GM12872 (cell line): ENCODE results near the gene RSAD2.

Experiments used
- CTCF ChIP-seq: IDR thresholded peaks from 3 replicates; pipeline ENCODE4 v1.5.1; 2011; ENCODE audit warnings: low read depth, mild to moderate bottlenecking, low read length, moderate library complexity; ENCODE audit not compliant: insufficient read depth

The RSAD2 gene

GRCh38 chr2:6924101-6924923 lies 46.7 kb downstream of the RSAD2 start:
- no peak for TF ChIP-seq CTCF

- TF ChIP-seq CTCF: no peak
Measured at GRCh38 chr2:6924924-6925409, 47.4 kb downstream of the RSAD2 start.

GRCh38 chr2:6926071-6926732 lies 48.6 kb downstream of the RSAD2 start:
- no peak for TF ChIP-seq CTCF

- no peak for TF ChIP-seq CTCF
Measured at GRCh38 chr2:6927186-6927585, 49.6 kb downstream of the RSAD2 start.

- no peak for TF ChIP-seq CTCF
Measured at GRCh38 chr2:6927753-6928152, 50.2 kb downstream of the RSAD2 start.

- TF ChIP-seq CTCF: no peak
Measured at GRCh38 chr2:6928452-6928851, 50.9 kb downstream of the RSAD2 start.

GRCh38 chr2:6929196-6929819 lies 51.7 kb downstream of the RSAD2 start:
- TF ChIP-seq CTCF: no peak
